H1 (cell line): ENCODE data around the gene BCAR1. TPM values are rescaled to one million over a fixed set of nuclear protein-coding genes. Genes with fewer than 3 reads are reported as not detected.

ENCODE experiments used
- CREB1 ChIP-seq: IDR thresholded peaks from 2 replicates; pipeline ENCODE4 v1.6.1; 2012; ENCODE audit warnings: inconsistent platforms
- EP300 ChIP-seq, 2 experiments: IDR thresholded peaks; 1 replicate in 1 of 2; 2 replicates in 1 of 2; pipeline ENCODE4 v1.6.1; 2011 to 2012; ENCODE audit warnings: low read depth in 2 of 2, low read length in 2 of 2, mild to moderate bottlenecking in 2 of 2, borderline replicate concordance in 1 of 2, inconsistent platforms in 1 of 2, moderate library complexity in 1 of 2
- MAFK ChIP-seq: IDR thresholded peaks from 2 replicates; pipeline ENCODE4 v1.6.1; 2012; ENCODE audit warnings: low read depth, mild to moderate bottlenecking, improper control_type of control experiment, low read length
- NRF1 ChIP-seq: IDR thresholded peaks from 2 replicates; pipeline ENCODE4 v1.6.1; 2011; ENCODE audit warnings: mild to moderate bottlenecking, low read depth, low read length, improper control_type of control experiment
- POLR2A ChIP-seq, 2 experiments: IDR thresholded peaks; 1 replicate in 1 of 2; 2 replicates in 1 of 2; pipeline ENCODE4 v1.6.1; 2011; ENCODE audit warnings: low read depth in 2 of 2, low read length in 2 of 2, mild to moderate bottlenecking in 2 of 2; ENCODE audit errors: control extremely low read depth in 1 of 2
- RXRA ChIP-seq: IDR thresholded peaks from 2 replicates; pipeline ENCODE4 v1.6.1; 2011; ENCODE audit warnings: low read depth, mild to moderate bottlenecking, low read length, moderate library complexity; ENCODE audit not compliant: insufficient read depth
- SIN3A ChIP-seq, 2 experiments: IDR thresholded peaks in 1 of 2; conservative IDR thresholded peaks in 1 of 2; 2 replicates each; pipeline ENCODE4 v1.6.1; 2011 to 2012; ENCODE audit warnings: low read length in 2 of 2, improper control_type of control experiment in 1 of 2, low read depth in 1 of 2, mild to moderate bottlenecking in 1 of 2
- SP4 ChIP-seq: IDR thresholded peaks from 2 replicates; pipeline ENCODE4 v1.6.1; 2012; ENCODE audit warnings: low read length, inconsistent platforms
- SRF ChIP-seq: IDR thresholded peaks from 2 replicates; pipeline ENCODE4 v1.6.1; 2011; ENCODE audit warnings: mild to moderate bottlenecking, low read depth, low read length, moderate library complexity
- SUZ12 ChIP-seq: fragments of 200-600 bp; sonication (generic); IDR thresholded peaks from 2 replicates; pipeline ENCODE4 v1.6.1; 2012; ENCODE audit warnings: mild to moderate bottlenecking, inconsistent platforms, low read length, moderate library complexity, mixed read lengths
- polyA plus RNA-seq, 7 experiments: library from polyadenylated mRNA; depleted of rRNA in 3 of 7; stranded (reverse) in 5 of 7; unstranded in 2 of 7; fragments of >200 nt in 5 of 7; fragments of 200-250 nt in 2 of 7; gene quantifications; 1 replicate in 5 of 7; 2 replicates in 1 of 7; 4 replicates in 1 of 7; pipeline versions ENCODE4 v1.2.1 to v1.2.3, GENCODE V29; 2011 to 2013; ENCODE audit warnings: missing spikeins in 2 of 7, mixed read lengths in 2 of 7
- total RNA-seq: library from RNA; stranded (reverse); fragmentation: NEBNext Ultra II Directional; extraction: Animal tissue kit (Norgen Biotek cat#: 25700); gene quantifications from 2 replicates; pipeline ENCODE4 v1.2.1, GENCODE V29; 2021
- TF ChIP-seq, protein P1 (sequence below): fragments of 300-600 bp; sonication (generic); IDR thresholded peaks from 2 replicates; pipeline ENCODE4 v1.7.1; 2012; ENCODE audit warnings: low read length, moderate library complexity, mild to moderate bottlenecking, inconsistent platforms; ENCODE audit not compliant: insufficient replicate concordance
- TF ChIP-seq, protein P2 (sequence below): IDR thresholded peaks from 2 replicates; pipeline ENCODE4 v1.6.1; 2012; ENCODE audit warnings: inconsistent platforms

BCAR1 gene
- total and polyA plus RNA-seq, 2 of the 8 experiments (the other 6 are each of a cell fraction or from before 2014, with no cell fraction given): 59.8 to 105 TPM

GRCh38 chr16:75298267-75298666 lies 46.8 kb upstream of the BCAR1 start (continued):
- TF ChIP-seq, protein P1, sequence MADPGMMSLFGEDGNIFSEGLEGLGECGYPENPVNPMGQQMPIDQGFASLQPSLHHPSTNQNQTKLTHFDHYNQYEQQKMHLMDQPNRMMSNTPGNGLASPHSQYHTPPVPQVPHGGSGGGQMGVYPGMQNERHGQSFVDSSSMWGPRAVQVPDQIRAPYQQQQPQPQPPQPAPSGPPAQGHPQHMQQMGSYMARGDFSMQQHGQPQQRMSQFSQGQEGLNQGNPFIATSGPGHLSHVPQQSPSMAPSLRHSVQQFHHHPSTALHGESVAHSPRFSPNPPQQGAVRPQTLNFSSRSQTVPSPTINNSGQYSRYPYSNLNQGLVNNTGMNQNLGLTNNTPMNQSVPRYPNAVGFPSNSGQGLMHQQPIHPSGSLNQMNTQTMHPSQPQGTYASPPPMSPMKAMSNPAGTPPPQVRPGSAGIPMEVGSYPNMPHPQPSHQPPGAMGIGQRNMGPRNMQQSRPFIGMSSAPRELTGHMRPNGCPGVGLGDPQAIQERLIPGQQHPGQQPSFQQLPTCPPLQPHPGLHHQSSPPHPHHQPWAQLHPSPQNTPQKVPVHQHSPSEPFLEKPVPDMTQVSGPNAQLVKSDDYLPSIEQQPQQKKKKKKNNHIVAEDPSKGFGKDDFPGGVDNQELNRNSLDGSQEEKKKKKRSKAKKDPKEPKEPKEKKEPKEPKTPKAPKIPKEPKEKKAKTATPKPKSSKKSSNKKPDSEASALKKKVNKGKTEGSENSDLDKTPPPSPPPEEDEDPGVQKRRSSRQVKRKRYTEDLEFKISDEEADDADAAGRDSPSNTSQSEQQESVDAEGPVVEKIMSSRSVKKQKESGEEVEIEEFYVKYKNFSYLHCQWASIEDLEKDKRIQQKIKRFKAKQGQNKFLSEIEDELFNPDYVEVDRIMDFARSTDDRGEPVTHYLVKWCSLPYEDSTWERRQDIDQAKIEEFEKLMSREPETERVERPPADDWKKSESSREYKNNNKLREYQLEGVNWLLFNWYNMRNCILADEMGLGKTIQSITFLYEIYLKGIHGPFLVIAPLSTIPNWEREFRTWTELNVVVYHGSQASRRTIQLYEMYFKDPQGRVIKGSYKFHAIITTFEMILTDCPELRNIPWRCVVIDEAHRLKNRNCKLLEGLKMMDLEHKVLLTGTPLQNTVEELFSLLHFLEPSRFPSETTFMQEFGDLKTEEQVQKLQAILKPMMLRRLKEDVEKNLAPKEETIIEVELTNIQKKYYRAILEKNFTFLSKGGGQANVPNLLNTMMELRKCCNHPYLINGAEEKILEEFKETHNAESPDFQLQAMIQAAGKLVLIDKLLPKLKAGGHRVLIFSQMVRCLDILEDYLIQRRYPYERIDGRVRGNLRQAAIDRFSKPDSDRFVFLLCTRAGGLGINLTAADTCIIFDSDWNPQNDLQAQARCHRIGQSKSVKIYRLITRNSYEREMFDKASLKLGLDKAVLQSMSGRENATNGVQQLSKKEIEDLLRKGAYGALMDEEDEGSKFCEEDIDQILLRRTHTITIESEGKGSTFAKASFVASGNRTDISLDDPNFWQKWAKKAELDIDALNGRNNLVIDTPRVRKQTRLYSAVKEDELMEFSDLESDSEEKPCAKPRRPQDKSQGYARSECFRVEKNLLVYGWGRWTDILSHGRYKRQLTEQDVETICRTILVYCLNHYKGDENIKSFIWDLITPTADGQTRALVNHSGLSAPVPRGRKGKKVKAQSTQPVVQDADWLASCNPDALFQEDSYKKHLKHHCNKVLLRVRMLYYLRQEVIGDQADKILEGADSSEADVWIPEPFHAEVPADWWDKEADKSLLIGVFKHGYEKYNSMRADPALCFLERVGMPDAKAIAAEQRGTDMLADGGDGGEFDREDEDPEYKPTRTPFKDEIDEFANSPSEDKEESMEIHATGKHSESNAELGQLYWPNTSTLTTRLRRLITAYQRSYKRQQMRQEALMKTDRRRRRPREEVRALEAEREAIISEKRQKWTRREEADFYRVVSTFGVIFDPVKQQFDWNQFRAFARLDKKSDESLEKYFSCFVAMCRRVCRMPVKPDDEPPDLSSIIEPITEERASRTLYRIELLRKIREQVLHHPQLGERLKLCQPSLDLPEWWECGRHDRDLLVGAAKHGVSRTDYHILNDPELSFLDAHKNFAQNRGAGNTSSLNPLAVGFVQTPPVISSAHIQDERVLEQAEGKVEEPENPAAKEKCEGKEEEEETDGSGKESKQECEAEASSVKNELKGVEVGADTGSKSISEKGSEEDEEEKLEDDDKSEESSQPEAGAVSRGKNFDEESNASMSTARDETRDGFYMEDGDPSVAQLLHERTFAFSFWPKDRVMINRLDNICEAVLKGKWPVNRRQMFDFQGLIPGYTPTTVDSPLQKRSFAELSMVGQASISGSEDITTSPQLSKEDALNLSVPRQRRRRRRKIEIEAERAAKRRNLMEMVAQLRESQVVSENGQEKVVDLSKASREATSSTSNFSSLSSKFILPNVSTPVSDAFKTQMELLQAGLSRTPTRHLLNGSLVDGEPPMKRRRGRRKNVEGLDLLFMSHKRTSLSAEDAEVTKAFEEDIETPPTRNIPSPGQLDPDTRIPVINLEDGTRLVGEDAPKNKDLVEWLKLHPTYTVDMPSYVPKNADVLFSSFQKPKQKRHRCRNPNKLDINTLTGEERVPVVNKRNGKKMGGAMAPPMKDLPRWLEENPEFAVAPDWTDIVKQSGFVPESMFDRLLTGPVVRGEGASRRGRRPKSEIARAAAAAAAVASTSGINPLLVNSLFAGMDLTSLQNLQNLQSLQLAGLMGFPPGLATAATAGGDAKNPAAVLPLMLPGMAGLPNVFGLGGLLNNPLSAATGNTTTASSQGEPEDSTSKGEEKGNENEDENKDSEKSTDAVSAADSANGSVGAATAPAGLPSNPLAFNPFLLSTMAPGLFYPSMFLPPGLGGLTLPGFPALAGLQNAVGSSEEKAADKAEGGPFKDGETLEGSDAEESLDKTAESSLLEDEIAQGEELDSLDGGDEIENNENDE: no peak
- TF ChIP-seq SUZ12 (no peak), EP300 (IDR thresholded peaks at IDR 0.05; ENCODE audit: borderline replicate concordance in 1 of 2, low read depth in 2 of 2, low read length in 2 of 2) (no peak), POLR2A (IDR thresholded peaks at IDR 0.05; ENCODE audit: control extremely low read depth in 1 of 2, low read depth in 2 of 2, low read length in 2 of 2) (no peak), SP4 (no peak), CREB1 (no peak), MAFK (no peak), RXRA (no peak), SRF (no peak), SIN3A (conservative IDR thresholded peaks at IDR 0.05 in 1 of 2, IDR thresholded peaks at IDR 0.05 in 1 of 2; ENCODE audit: low read depth in 1 of 2, low read length in 2 of 2) (no peak), NRF1 (no peak)
- TF ChIP-seq, protein P2, sequence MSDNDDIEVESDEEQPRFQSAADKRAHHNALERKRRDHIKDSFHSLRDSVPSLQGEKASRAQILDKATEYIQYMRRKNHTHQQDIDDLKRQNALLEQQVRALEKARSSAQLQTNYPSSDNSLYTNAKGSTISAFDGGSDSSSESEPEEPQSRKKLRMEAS: no peak
